ENCODE results near the gene TAC4.

DNA sequence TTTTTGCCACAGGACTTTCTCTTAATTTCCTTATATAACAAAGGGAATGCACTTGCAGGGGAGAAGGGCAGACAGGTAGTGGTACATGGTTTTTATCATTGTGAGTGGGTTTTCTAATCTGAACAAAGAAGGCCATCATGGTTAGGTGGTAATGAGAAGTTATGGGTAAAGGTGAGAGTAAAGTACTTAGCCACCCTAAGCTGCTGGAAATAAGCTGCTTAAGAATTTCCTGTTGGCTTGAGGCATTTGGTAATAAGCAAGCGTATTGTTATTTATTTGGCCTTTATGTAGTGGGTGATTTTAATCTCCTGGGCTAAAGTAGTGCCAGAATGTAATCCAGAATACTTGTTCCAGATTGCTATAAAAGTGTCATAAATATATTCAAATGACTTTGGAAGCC, 27.1 kb downstream of the TAC4 start:
- TF ChIP-seq LEF1 (IDR thresholded peaks at IDR 0.05; ENCODE audit: borderline replicate concordance) = no peak
- TF ChIP-seq ARNT (IDR thresholded peaks at IDR 0.05) = no peak
- no peak for TF ChIP-seq ZNF384 (IDR thresholded peaks at IDR 0.05)
- TF ChIP-seq BHLHE40 (IDR thresholded peaks at IDR 0.05; ENCODE audit: borderline replicate concordance) = no peak
- TF ChIP-seq ELF4 (IDR thresholded peaks at IDR 0.05) = no peak
- no peak for TF ChIP-seq FOXK2 (IDR thresholded peaks at IDR 0.05)
- no peak for TF ChIP-seq SUZ12 (IDR thresholded peaks at IDR 0.05)
- no peak for TF ChIP-seq FOXA1 (IDR thresholded peaks at IDR 0.05)
- TF ChIP-seq FOXM1 (IDR thresholded peaks at IDR 0.05; ENCODE audit: borderline replicate concordance) = no peak
- no peak for TF ChIP-seq NFRKB (IDR thresholded peaks at IDR 0.05)
- TF ChIP-seq L3MBTL2 (conservative IDR thresholded peaks at IDR 0.05) = no peak
- no peak for TF ChIP-seq SP1 (IDR thresholded peaks at IDR 0.05)
- no peak for TF ChIP-seq TARDBP (IDR thresholded peaks at IDR 0.05)
- no peak for TF ChIP-seq CTBP1 (IDR thresholded peaks at IDR 0.05; ENCODE audit: borderline replicate concordance)

All from HEK293T (cell line).